Body of pancreas (tissue), 4 donors: ENCODE measurements around the gene SNAPC5.

Experiments used
- CTCF ChIP-seq, 7 experiments: fragments of 450-650 bp in 4 of 7; fragments of 200-600 bp in 3 of 7; sonication (generic) in 3 of 7; IDR thresholded peaks; one replicate each; pipeline ENCODE4 v1.5.1; 2016 to 2019; ENCODE audit warnings: antibody characterized with exemption in 7 of 7
- POLR2A ChIP-seq, 3 donors: fragments of 450-650 bp; IDR thresholded peaks; one replicate each; pipeline ENCODE4 v1.6.1; 2016; ENCODE audit warnings: antibody characterized with exemption in 3 of 3, mild to moderate bottlenecking in 2 of 3

GRCh38 chr15:66462627-66463026 lies 34.9 kb downstream of the SNAPC5 start:
- TF ChIP-seq CTCF (IDR thresholded peaks at IDR 0.05) (no peak), POLR2A (IDR thresholded peaks at IDR 0.05) (no peak)
